Left renal pelvis (tissue), 4 donors: ENCODE data around the gene CFAP20. TPM values are rescaled to one million over a fixed set of nuclear protein-coding genes. Genes with fewer than 3 reads are reported as not detected.

ENCODE experiments used
- DNase-seq, 4 donors: peaks; one replicate each; pipeline ENCODE4 v3.0.0-alpha.2; 2013; ENCODE audit warnings: low read depth in 4 of 4, low spot score in 3 of 4
- polyA plus RNA-seq, 4 donors: library from polyadenylated mRNA; unstranded; fragments of 120-200 nt; gene quantifications; one replicate each; pipeline ENCODE4 v1.2.1, GENCODE V29; 2013; ENCODE audit not compliant: insufficient read length in 4 of 4

The CFAP20 gene
- polyA plus RNA-seq, 4 donors = 63.0 to 80.3 (median 71.9) TPM

- DNase-seq = no peak
These were observed 3.3 kb downstream of the CFAP20 start for GRCh38 chr16:58125781-58126335.

DNA sequence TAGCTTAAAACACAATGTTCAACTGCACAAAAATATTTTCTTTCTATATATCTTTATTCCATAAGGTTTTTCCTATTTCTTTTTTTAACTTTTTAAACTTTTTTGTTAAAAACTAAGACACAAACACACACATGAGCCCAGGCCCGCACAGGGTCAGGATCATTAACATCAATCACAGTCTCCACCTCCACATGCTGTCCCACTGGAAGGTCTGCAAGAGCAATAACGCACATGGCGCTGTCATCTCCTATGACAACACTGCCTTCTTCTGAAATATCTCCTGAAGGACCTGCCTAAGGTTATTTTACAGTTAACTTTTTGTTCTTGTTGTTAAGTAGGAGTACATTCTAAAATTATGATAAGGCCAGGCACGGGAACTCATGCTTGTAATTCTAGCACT is 4.1 kb downstream of the CFAP20 start:
- DNase-seq = no peak

DNA sequence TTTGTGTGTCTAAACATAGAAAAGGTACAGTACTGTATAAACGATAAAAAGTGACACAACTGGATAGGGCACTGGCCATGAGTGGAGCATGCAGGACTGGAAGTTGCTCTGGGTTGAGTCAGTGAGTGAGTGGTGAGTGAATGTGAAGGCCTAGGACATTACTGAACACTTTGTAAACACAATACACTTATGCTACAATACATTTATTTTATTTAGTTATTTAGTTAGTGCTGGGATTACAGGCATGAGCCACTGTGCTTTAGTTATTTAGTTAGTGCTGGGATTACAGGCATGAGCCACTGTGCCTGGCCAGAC is 4.6 kb downstream of the CFAP20 start:
- no peak for DNase-seq

DNA sequence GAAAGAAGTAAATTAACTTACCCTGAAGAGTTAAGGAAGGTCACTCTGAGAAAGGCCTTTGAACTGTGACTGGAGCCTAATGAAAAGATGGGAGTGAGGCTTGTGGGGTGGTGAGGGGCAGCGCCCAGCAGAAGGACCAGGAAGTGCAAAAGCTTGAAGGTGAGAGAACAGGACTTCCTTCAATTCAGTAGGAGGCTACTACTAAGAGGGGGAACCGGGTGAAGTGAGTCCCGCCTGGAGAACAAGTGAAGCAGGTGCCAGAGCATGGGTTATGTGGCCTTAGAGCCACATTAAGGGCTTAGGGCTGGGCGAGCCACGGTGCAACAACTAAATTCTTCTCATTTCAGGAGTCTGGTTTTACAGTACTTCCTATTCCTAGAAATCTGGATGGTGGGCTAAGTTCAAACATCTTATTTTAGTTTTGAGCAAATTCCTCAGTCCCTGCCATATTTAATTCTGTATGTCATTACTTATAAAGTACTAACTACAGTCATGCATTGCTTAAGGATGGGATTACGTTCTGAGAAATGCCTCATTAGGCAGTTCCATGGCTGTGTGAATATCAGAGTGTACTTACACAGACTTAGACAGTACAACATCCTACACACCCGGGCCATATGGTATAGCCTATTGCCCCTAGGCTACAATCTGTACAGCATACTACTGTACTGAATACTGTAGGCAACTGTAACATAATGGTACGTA is 5.1 kb downstream of the CFAP20 start:
- no peak for DNase-seq

DNA sequence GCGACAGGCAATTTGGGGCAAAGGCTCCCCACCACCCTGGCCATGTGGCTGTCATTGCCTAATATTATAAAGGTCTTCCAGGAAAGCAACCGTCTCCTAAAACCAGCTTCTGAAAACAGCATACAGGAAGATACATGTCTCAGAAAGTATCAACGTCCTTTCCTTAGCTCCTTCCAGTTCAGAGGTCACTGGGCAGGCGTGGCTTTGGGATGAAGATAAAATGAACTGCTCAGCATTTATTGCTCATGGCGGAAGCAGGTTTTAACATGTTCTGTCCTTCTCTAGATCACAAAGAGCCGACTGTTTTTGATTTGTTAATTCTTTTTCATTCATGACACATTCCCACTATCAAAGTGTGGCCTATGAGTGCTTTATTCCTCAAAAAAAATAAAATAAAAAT is 8.0 kb downstream of the CFAP20 start:
- DNase-seq = no peak

DNA sequence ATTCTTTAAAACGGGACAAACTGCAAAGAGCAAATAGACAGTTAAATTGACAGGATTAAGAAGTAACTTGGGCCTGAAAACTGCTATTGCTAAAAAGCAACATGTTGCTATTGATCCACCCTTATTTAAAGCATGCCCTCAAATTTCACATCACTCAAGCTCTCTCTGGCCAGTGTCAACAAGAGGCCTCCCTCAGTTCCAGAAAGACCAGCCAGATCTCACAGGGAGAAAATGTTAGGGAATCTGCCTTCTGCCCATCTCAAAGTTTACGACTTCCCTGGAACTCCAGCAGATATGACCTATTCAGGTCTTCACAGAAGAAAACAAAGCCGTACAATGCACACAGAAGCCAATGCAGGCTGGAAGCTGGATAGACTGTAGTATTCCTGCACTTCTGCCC is 8.9 kb downstream of the CFAP20 start:
- no peak for DNase-seq

- no peak for DNase-seq
These were observed 9.7 kb downstream of the CFAP20 start for GRCh38 chr16:58119509-58119845.

GRCh38 chr16:58118801-58119508 is 10.2 kb downstream of the CFAP20 start:
- no peak for DNase-seq

DNA sequence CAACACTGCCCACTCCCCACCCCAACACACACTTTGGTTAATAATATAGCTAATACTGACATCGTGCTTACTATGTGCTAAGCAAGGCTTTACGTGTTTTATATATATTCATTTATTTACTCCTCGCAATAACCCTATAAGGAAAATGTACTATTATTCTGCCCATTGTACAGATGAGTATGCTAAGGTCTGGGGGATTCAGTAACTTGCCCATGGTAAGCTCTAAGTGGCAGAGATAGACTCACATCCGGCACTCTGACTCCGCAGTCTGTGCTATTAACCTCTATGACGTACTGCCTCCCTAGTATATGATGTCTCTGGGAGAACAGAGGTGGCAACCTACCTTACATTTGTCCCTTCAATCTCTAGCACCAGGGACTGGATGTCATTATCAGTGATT is 12.7 kb downstream of the CFAP20 start:
- no peak for DNase-seq

DNA sequence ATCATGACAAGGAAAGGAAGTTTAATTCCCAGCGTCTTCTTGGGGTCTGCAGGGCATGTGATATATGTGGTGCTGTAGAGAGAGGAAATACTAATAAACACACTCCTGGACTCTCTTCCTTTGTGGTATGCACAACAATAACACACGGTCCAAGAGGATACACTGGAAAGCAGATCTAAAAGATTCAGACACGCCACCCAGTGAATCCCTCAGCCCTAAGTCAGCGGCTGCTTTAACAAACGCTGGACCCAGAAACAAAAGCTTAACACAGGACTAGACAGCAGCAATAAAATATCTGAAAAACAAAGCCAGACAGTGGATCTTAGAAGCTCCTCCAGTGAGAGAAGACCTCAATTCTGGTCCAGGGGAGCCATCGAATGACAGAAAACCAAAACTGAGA is 13.1 kb downstream of the CFAP20 start:
- DNase-seq = no peak

GRCh38 chr16:58114827-58115825 is 14.1 kb downstream of the CFAP20 start:
- DNase-seq = no peak

GRCh38 chr16:58111302-58111627 is 17.9 kb downstream of the CFAP20 start:
- no peak for DNase-seq

- no peak for DNase-seq
These were observed 18.4 kb downstream of the CFAP20 start for GRCh38 chr16:58110571-58111301.

- no peak for DNase-seq
These were observed 19.3 kb downstream of the CFAP20 start for GRCh38 chr16:58109881-58110280.

DNA sequence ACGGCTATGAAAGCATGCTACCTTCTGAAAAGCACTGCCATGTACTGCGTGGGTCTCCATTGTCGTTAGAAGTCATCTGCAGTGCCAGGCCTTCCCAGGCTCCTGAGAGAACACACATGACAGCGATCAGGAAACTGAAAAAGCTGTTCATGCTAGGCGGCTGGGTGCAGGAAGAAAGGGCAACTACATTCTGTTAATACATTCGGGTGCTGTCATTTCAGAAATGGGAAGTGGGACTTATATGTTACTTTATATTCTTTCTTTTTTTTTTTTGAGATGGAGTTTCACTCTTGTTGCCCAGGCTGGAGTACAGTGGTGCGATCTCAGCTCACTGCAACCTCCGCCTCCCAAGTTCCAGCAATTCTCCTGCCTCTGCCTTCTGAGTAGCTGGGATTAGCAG is 19.9 kb downstream of the CFAP20 start:
- no peak for DNase-seq

DNA sequence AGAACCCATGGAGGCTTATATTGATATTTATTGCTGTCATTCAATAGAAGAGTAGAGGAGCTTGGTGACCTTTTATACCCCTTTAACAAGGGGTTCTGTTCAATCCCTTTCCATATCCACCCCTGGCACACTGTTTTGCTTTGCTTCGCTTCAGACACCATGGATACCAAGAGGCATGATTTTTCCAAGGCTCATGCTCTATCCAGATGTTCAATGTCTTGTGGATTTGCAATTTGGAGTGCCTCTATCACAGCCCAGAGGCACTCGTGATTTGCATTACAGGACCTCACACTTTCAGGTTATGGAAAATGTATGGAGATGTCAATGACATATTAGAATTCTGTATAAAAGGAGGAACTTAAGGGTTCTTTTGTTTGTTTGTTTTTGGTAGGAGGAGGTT is 21.5 kb downstream of the CFAP20 start:
- no peak for DNase-seq

GRCh38 chr16:58107228-58107627 is 22.0 kb downstream of the CFAP20 start:
- no peak for DNase-seq

GRCh38 chr16:58105631-58106030 is 23.6 kb downstream of the CFAP20 start:
- DNase-seq = no peak

DNA sequence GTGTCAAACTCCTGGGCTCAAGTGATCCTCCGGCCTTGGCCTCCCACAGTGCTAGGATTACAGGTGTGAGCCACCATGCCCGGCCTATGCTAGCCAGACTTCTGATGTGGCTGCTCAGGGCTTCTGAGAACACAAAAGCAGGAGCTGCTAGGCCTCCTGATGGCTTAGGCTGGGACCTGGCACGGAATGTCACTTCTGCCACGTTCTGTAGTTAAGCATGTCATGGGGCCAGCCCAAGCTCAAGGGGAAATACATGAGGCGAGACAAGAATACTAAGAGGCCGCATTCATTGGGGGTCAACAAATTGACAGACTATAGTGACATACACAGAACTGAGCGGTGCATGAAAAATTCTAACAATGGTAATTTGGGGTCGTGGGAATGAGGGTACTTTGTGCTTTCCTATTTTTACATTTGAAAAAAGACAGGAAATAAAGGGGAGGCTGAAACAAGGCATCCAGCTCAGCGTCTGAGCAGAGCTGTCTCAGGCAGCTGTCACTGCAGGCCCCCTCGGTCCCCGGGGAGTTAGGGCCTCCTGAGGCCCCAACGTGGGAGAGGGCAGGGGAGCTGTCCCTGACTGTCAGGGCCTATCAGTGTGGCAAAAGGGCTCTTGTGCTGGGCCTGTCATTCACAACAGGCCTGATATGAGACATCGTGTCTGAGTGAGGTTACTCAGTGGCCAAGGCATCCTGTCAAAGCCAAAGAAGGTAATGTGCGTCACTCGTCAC is 26.4 kb downstream of the CFAP20 start:
- no peak for DNase-seq

DNA sequence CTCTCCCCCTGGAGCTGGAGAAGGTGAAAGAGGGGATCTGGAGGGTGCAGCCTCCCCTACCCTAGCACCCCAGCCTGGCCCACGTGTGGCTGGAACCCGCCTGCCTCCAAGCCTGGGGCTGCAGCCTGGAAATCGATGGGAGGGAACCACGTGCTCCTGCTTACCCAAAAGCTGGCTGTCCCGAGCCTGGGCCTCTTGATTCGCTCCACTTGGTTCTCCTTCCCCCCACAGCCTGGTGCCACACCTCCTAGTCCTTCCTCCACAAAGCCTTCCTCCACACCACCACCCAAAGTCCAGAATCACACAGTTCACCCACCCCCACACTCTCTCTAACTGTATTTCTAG is 29.3 kb downstream of the CFAP20 start:
- DNase-seq = no peak
